22Rv1 (cell line): Measurements from ENCODE around the gene IFI44L.
A peak's percentile ranks its signal among the peaks of the same experiment; 100 is the strongest.

Experiments used
- ZFX ChIP-seq: fragments of 450-650 bp; IDR thresholded peaks from 2 replicates; pipeline ENCODE4 v1.6.1; 2017; ENCODE audit warnings: antibody characterized with exemption, borderline replicate concordance
- TF ChIP-seq, protein P1 (sequence below): fragments of 450-650 bp; IDR thresholded peaks from 2 replicates; pipeline ENCODE4 v1.5.1; 2017; ENCODE audit warnings: mild to moderate bottlenecking

- TF ChIP-seq, protein P1, sequence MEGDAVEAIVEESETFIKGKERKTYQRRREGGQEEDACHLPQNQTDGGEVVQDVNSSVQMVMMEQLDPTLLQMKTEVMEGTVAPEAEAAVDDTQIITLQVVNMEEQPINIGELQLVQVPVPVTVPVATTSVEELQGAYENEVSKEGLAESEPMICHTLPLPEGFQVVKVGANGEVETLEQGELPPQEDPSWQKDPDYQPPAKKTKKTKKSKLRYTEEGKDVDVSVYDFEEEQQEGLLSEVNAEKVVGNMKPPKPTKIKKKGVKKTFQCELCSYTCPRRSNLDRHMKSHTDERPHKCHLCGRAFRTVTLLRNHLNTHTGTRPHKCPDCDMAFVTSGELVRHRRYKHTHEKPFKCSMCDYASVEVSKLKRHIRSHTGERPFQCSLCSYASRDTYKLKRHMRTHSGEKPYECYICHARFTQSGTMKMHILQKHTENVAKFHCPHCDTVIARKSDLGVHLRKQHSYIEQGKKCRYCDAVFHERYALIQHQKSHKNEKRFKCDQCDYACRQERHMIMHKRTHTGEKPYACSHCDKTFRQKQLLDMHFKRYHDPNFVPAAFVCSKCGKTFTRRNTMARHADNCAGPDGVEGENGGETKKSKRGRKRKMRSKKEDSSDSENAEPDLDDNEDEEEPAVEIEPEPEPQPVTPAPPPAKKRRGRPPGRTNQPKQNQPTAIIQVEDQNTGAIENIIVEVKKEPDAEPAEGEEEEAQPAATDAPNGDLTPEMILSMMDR, result peak; percentile 38
- no peak for TF ChIP-seq ZFX
Observed at GRCh38 chr1:78688697-78689096, 68.4 kb downstream of the IFI44L start.
